H1 (cell line): ENCODE measurements around the gene CD4. TPM values are rescaled to one million over a fixed set of nuclear protein-coding genes. Genes with fewer than 3 reads are reported as not detected.

Source experiments
- ASH2L ChIP-seq: fragments of 200-600, 300-600 bp; sonication (generic); IDR thresholded peaks from one replicate; pipeline ENCODE4 v1.7.1; 2017; ENCODE audit warnings: low read length
- CHD7 ChIP-seq: fragments of 300-600 bp; sonication (generic); IDR thresholded peaks from 2 replicates; pipeline ENCODE4 v1.7.1; 2012; ENCODE audit warnings: low read length, moderate library complexity, mild to moderate bottlenecking, inconsistent platforms; ENCODE audit not compliant: insufficient replicate concordance
- SRF ChIP-seq: IDR thresholded peaks from 2 replicates; pipeline ENCODE4 v1.6.1; 2011; ENCODE audit warnings: mild to moderate bottlenecking, low read depth, low read length, moderate library complexity
- polyA plus RNA-seq, 7 experiments: library from polyadenylated mRNA; depleted of rRNA in 3 of 7; stranded (reverse) in 5 of 7; unstranded in 2 of 7; fragments of >200 nt in 5 of 7; fragments of 200-250 nt in 2 of 7; gene quantifications; 1 replicate in 5 of 7; 2 replicates in 1 of 7; 4 replicates in 1 of 7; pipeline versions ENCODE4 v1.2.1 to v1.2.3, GENCODE V29; 2011 to 2013; ENCODE audit warnings: missing spikeins in 2 of 7, mixed read lengths in 2 of 7
- total RNA-seq: library from RNA; stranded (reverse); fragmentation: NEBNext Ultra II Directional; extraction: Animal tissue kit (Norgen Biotek cat#: 25700); gene quantifications from 2 replicates; pipeline ENCODE4 v1.2.1, GENCODE V29; 2021

The CD4 gene
- total and polyA plus RNA-seq, 2 of the 8 experiments (the other 6 are each of a cell fraction or from before 2014, with no cell fraction given): 3.4 to 5.1 TPM

GRCh38 chr12:6810758-6811157 is 21.4 kb downstream of the CD4 start (continued):
- no peak for TF ChIP-seq CHD7
- no peak for TF ChIP-seq ASH2L
- no peak for TF ChIP-seq SRF
